ENCODE measurements around the gene NUDT12. TPM values are rescaled to one million over a fixed set of nuclear protein-coding genes. Genes with fewer than 3 reads are reported as not detected.

Gene NUDT12
- total RNA-seq, 1 experiment from 2014 or later, result 15.1 TPM

DNA sequence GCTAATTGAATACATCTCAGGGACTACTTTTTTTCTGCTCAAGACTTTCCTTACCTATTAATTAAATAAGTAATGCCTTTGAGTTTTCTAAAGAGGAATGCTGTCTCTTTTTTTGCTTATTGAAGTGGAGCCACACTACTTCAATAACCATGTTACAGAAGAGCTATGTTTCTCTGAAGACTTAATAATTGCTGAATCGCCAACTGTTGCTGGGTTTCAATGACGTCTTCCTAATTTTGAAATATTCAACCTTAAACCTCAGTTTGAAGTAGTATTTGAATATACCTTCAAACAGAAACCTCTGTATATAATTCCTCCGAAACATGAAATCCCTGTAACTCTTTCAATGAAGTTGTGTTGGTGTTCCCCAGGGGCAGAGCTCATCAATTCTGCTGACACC, 21.0 kb downstream of the NUDT12 start:
- DNase-seq (ENCODE audit: extremely low read depth, low read depth), result no peak

DNA sequence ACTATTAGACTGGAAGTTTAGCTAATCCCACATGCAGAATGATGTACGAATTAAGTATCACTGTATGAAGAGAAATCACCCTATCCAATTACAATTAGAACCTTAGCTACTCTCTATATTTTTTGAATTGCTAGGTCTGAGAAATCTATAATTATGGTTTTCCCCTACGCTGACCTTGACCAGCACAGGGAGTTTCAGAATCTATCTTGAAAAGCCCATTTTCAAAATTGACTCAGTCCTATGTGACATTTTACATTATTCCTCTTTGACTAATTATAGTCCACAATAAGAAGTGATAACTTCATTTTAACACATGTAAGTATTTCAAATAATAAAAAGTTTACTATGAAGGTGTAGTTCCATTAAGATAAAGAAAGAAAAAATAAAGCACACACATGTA, 21.5 kb downstream of the NUDT12 start:
- no peak for DNase-seq (ENCODE audit: extremely low read depth, low read depth)

DNA sequence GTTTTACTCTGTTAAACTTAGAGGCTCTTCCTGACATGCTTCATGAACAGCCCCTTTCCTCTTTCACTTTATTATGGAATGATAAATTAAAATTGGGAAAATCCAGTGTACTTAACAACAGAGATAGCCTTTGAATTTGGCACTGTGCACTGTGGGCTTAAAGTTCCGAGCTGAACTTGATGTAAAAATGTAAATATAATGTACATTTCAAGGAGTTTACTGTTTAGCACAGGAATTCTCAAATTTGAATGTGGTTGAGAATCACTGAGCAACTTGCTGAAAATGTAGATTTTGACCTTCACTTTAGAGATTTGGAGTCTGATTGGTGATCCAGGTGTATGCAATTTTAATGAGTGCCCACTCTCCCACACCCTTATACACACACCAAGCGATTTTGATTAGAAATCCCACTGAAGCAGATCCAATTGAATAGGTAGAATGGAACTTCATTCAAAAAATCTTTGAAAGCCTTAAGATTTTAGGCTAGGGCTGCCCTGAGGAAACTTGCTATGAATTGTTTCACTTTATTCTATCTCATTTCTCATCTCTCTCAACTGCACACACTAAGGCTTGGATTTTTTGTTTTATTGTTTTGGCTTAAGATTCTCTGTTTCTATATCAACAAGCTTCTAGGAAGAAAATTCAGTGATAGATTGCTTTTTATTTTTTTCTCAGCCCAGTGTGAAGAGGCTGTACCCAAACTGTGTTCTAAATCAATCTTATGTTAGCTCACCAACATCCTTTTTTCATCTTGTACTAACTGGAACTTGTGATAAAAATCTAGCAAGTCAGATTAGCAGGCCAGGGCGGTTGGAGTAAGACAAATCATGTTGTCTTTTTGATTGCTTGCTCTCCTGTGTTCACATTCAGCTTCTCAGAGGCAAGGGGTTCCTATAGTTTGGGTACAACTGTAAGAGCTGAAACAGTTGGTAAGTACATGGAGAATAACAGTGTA, 22.9 kb downstream of the NUDT12 start:
- no peak for DNase-seq (ENCODE audit: extremely low read depth, low read depth)

DNA sequence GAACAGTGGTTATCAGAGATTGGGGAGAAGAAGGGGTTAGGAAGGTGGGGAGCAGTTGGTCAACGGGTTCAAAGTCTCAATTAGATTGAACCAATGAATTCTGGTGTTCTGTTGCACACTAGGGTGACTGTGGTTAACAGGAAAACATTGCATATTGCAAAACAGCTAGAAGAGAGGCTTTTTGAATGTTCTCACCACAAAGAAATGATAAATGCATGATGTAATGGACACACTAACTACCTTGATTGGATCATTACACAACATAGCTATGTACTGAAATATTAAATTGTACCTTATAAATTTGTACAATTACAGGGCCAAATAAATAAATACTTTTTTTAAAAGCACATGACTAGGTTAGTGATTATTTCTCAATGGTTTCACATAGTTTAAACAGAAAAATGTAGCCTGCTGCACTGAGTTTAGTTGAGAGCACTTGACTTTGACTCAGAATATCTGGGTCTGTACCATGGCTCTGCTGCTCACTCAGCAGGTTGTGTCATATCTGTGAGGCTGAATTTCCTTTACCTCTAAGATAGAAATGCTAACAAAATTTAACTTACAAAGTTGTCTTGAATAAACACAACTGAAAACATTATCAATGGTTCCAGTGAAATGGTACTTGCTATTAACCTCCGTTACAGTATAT, 30.4 kb downstream of the NUDT12 start:
- DNase-seq (ENCODE audit: extremely low read depth, low read depth), result no peak

DNA sequence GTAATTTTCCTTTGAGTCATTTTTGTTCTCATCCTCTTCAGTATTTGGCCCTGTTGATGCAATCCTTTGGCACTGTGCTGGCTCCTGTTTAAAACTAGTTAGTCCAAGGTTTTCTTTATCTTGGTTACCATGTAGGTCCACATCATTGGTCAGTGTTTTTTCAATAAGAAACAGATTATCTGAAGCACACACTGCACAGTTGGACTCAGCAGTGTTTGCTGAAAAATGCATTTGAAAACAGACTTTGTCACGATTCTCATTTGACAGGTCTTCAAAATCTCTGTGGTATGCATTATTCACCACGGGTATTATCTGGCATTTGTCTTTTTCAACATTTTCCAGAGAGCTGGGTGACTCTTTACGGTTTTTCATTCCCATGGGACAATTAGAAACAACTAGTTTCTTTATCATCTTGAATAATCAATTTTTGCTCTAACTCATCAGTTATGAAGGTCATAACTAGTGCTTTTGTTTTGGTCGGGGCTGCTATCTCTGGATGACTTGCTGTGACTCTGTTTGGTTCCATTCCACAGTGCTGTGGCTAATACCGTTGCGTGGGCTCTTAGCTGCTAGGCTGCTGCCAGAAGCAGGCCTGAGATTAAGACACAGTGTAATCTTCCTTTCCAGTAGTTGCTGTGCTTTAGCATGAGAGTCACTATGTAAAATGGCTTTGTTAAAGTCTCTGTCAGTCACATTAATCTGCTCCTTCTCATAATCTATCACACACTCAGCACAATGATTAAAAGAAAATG, 36.2 kb downstream of the NUDT12 start:
- no peak for DNase-seq (ENCODE audit: extremely low read depth, low read depth)

DNA sequence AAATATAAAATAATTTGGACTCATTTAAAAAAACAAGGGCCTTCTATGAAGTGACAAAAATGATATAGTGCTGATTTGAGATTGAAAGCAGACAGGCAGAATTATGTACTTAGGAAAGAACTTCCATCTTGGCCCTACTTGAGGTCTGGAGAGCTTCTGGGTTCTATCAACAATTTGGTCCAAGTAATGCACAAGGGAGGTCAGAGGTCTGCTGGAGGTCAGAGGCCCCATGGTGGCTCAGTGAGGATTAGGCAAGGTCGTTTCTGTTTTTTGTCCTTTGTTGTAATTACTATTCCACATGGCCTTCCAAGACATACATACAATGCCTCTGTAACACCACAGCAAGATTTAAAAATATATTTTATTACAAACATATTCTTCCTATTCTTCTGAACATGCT, 37.2 kb downstream of the NUDT12 start:
- DNase-seq (ENCODE audit: extremely low read depth, low read depth), result no peak

DNA sequence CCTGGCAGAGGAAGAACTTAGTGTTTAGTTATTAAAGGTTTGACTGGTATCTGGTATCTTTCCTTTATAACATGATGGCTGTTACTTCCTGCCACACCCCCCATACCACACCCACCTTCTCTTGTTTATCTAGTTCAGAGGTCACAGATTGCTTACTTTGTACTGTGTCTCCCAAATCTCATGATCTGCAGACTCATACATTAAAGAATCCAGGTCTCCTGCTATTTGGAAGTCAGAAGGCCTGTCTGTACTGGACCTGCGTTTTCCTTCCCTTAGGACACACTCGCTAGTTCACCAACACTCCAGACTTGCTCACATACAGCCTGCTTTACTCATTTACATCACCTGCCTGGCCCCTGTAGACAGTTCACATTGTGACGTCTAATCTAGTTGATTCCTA, 39.3 kb downstream of the NUDT12 start:
- DNase-seq (ENCODE audit: extremely low read depth, low read depth), result no peak

DNA sequence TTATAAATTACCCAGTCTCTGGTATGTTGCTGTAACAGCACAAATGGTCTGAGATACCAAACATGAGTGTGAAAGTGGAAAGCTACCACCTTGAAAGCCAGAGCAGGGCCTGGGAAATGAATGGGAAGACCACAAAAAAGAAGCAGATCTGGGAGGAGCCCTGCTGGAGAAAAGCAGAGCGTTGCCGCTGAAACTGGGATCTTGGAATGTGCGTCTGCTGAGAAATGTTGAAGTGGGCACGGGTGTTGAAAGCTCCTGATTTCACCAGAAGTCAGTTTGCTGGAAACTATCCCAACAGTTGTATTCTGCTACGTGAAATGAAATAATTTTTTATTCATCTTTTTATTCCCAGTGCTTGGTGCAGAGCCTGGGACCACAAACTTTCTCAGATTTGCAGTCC, 40.0 kb downstream of the NUDT12 start:
- no peak for DNase-seq (ENCODE audit: extremely low read depth, low read depth)

DNA sequence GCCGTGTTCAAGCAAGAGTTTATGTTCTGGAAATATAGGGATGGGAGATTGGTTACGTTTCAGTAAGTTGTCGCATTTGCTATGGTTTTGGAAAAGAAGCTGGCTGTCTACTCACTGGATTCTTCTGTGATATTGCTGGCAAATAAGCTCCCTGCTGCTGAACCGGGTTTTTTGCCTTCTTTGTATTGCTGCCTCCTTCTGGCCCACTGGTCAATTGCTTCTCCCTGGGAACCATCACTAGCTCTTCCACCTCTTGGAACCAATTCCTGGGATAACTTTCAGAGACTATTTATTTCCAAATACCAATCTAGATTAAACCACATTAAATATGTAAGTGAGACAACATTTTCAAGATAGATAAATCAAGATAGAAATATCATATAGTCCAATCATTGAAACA, 43.0 kb downstream of the NUDT12 start:
- no peak for DNase-seq (ENCODE audit: extremely low read depth, low read depth)

DNA sequence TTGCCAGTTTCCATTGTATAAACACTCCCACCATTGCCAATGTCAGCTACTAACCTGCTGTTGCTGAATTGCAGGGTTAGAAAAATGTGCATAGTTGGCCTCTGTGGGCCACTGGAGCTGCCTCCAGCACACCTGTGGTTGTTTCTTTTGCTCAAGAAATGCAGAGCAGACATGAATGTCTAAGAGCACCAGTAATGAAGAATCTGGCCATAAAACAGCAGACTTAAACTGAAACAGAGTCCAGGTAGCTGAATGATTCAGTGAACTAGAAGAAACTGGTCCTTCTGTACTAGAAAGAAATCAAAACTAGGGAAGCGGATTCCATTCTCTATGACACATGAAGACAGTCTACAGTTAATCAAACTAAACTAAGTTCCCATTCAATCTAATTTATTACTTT, 48.2 kb downstream of the NUDT12 start:
- no peak for DNase-seq (ENCODE audit: extremely low read depth, low read depth)

DNA sequence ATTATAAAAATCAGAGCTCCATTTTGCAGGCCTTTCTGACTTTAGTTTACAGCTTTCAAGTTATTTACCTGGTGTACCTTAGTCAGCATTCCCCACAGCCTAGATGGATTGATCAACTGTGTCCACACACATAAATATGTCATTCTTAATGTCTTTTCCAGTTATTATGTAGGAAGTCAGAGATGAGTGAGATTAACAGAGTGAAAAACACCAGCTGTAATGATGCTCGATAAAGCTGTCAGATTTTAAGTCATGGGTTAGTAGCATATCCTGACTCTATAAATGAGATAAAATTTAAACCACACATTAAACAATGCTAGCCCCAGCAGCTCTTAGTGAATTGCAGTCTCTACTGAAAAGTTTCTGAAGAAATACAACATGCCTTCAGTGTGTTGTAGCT, 48.9 kb downstream of the NUDT12 start:
- DNase-seq (ENCODE audit: extremely low read depth, low read depth), result no peak

DNA sequence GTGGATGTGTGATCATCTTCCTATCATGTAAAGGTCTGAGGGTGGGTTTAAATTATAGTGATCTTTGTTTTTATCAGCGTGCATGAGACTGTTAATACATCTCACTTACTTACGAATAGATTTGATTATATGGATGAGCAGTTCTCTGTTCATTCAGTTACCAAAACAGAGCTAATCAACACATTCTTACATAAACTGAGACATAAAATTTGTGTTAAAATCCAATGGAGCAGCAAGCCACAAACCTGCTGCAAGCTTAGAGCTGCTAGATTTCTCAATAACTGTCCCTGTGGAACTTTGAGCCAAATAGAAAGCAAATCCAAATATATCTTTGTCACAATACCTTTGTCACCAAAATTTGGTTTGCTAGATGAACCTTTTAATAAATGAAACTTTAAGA, 50.1 kb downstream of the NUDT12 start:
- DNase-seq (ENCODE audit: extremely low read depth, low read depth), result no peak

DNA sequence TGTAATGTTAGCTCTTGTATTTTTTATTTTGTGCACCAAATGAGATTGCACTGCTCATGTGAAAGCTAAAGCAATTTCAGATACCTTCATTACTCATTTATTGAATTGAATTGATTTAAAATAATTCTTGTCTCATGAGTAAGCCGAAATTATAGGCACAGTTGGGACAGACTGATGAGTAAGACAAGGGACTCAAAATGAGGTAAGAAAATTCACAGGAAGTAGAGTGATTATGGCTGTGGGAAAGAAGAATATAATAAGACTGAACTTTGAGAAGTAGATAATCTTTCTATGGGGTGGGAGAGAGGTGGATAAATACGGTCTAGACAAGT, 51.1 kb downstream of the NUDT12 start:
- no peak for DNase-seq (ENCODE audit: extremely low read depth, low read depth)

DNA sequence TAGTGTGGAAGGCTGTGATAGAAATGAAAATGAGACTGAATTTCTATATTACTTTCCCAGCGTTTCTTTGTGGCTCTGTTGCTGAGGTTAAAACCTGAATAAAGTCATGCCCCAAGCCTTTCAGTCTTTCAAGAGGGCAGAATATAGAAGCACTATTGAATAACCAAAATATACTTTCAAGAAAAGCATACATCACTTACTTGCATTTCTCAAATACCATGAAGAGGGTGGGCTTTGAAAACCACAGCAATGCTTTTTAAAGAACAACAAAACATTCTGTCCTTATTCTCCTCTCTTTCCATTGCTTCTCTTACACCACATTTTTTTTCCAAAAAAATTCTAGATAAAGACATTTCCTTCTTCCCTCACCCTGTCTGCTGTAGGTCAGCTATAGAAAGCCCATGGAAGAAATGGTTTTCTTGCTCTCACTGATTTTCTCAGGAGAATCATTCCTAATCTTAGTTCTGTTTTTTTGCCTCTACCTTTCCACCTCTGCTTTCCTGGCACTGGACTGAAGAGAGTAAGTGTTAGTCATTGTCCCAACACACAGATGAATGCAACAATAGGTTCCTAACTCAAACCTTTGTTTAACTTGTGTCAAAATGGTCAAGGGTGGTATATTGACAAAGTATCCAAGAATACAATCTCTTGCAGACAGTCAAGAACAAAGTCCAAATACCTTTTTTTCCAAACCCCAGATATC, 51.6 kb downstream of the NUDT12 start:
- DNase-seq (ENCODE audit: extremely low read depth, low read depth), result no peak

DNA sequence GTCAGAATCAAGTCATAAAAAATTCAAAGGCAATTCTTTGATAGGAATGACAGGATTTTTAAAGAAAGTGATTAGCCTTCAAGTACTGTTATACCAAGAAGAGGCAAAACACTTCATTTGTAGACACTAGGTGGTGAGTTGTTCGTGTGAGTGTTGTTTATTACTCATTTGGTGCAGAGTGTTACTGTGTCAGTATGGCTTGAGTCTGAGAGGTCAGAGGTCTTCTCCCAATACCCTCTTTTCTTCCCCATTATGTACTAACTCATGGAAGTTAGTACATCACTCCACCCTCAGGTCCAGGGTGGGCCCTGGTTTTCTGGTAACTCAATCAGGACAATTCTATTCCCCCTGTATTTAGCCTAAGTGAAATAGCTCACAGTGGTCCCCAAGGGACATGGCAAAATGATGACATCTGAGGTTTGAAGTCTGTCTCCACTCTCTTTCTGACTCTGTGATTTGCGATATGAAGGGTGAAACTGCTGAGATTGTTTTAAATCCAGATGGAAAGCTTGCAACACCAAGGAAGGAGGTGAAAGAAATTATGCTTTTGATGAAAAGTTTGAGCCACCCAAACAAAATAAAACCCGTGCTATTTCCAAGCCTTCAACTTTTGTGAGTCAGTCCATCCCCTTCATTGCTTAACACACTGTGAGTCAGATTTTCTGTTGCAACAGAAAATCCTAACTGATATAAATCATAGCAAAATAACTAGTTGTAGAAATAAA, 56.8 kb downstream of the NUDT12 start:
- DNase-seq (ENCODE audit: extremely low read depth, low read depth), result no peak

DNA sequence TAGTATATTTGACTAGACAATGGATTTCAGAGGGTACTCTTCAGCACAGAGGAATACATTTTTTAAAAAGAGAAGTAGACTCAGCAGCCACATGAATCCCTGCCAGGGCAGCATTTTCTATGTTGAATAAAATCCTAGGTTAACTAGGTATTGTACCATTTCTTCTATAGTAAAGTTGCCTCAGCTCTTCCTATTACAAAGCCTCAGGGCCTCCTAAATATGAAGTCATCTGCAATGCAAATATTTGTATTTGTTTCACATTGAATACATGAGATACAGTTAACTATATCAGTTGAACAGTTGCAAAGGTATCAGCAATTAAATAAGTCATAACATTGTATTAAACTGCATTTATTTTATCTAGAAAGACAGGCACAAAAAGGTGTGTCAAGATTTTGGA, 59.5 kb downstream of the NUDT12 start:
- no peak for DNase-seq (ENCODE audit: extremely low read depth, low read depth)

DNA sequence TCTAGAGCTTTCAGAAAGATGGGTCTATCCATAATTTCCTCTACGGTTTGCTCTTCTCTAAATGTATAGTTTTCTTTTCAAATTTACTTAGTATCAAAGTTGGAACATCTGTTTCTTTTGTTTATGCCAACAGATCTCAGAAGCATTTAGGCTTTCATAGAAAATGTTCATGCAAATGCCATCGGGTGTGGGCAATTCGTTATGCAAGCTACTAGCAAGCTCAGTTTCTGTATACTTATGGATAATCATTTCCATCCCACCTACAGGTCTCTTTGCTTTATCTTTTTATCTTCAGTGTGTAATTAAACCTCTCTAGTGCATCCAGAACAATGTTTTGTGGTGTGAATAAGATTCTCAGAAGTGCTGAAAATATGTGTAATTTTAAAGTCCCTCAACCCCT, 59.9 kb downstream of the NUDT12 start:
- DNase-seq (ENCODE audit: extremely low read depth, low read depth), result no peak

All from NCI-H460 (cell line).